Activated effector memory CD4-positive, alpha-beta T cell treated with Interleukin-2 at 50 U/mL for 16 hours (primary cell): ENCODE results near the gene AFF3.
"Not testable (repeated sequence)": the region's sequence is repeated elsewhere in the genome, so short reads cannot be mapped to it uniquely, and the experiment has no call there.

Experiments used
- DNase-seq: peaks from one replicate; pipeline ENCODE4 v3.0.0-alpha.2; 2020

AFF3 gene

DNA sequence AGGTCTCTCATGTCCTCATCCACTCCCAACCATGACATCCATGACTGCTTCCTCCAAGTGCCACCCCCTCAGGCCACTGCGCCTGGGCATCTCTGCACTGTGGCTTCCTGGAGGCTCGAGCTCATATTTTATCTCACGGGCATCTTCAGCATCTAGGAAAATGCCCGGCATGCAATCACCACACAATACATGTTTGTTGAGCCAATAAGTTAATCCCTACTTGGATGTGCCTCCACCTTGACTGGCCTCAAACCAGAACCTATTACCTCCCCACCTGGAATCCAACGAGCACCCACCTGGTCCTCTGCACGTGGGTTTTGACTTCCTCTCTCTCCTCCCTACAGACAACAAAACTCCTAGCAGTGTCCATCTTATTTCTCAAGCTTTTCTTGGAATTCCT is 453.7 kb downstream of the AFF3 start:
- no peak for DNase-seq

DNA sequence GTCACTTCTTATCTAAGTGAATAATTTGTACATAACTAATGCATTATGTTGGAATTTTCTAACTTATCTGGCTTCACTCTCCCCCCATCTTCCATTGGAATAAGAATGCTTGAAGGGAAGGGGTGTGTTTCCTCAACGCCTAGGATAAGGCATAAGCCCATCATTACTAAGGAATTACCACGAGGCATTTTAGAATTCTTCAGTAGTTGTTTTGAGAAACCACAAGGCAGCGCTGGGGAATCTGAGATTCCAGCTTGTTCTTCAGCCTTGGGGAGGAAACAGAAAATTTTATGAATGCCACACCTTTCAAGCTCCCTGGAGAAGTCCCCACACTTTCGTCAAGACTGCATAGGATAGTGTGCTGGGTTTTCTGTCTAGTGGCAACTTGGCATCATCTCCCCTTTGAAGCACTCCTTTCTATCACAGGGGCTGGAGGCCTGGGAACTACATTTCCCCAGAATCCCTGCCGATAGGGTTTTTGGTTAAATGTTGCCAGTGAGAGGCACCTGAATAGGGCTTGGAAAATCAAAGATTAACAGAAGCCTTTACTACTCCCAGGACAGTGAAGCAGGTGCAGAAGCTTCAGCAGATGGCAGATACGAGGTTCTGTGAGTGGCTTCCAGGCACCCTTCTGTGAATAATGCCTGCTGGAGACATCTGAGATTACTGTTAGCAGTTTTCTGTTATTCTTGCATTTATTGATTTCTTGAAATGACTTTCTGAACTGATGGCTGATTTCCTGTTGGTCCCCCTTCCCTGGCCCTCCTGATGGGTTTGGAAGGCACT is 459.9 kb downstream of the AFF3 start:
- DNase-seq, result no peak

DNA sequence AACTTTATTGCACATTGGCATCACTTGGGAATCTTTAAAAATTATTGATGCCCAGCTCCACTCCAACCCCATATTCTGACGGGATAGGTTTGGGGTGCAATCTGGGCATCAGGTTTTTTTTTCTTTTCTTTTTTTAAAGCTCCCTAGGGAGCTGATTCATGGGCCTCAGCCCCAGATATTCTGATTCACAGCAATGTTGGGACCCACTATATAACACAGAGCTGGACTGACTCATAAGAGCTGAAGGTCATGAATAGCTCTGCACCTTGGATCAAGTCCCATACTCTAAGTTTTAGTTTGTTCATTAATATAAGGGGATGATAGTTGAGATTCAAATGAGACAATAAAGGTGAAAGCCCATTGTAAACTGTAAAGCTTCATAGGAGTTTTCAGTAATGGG is 461.4 kb downstream of the AFF3 start:
- DNase-seq, result no peak

DNA sequence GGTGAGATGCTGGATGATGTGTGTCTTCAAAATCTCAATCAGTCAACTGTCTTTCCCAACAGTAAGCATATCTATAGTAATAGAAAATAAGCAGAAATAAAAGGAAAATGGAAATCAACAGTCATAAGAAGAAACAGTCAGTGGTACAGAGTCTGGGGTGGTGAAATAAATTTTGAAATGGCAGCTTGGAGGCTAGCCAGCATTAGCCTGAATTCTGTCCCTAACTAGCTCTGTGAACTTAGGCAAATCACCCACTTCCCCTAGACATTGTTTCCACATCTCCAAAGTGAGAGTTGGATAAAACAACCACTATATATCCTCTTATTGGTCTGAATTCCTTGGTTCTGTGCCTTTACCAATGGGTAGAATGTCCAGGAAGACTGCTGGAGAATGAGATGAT is 462.9 kb downstream of the AFF3 start:
- DNase-seq, result no peak

GRCh38 chr2:99678625-99679024 is 463.8 kb downstream of the AFF3 start:
- no peak for DNase-seq

DNA sequence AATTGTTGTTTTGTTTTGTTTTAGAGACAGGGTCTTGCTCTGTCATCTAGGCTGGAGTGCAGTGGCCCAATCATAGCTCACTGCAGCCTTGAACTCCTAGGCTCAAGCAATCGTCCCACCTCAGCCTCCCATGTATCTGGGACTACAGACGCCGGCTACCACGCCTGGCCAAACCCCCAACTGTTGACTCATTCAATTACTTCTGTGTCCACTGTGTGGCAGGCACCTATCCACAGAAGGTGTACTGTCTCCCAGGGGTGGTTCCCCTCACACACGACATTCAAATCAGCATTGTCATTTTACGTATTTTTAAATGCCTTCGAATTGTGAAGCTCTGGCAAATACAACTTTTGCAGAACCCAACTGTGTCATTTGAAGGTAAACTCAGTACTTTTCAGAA is 464.6 kb downstream of the AFF3 start:
- DNase-seq, result no peak

DNA sequence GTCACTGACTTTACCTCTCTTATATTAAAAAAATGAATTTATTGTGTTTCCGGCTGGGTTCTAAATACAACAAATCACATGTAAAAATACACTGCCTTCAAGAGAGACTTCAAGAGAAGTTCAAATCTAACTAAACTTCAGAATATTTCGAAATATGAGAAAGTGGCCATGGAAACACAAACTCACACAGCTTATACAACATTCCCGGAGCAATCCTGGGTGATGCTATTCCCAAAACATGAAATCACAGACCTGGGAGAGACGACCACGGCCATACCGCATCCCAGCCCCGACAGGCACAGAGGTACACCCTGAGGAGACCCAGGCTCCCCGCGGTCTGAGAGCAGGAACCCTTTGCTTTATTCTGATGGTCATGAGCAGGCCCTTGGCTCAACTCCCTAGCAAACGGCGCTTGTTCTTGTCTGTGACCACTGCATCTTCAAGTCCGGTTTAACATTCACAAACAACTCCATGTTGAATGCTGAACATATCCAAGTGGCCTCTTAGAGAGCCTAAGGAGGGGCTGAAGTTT is 467.2 kb downstream of the AFF3 start:
- no peak for DNase-seq

GRCh38 chr2:99674090-99674489 is 468.3 kb downstream of the AFF3 start:
- no peak for DNase-seq

GRCh38 chr2:99672766-99673350 is 469.5 kb downstream of the AFF3 start:
- DNase-seq, result no peak

GRCh38 chr2:99670768-99671734 is 471.3 kb downstream of the AFF3 start:
- DNase-seq, result no peak

DNA sequence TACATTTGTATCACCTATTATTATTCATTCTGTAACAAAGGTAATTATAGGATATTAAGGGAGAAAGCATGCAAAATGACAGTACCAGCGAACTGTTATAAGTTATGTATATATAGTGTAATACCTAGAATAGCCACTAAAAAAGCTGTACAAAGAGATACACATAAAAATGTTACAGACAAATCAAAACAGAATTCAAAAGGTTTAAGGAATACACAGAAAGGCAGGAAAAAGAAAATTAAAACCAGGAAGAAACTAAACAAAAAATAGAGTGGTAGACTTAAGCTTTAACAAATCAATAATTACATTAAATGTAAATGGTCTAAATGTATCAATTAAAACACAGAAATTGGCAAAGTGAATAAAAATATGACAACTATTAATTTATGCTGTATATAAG is 476.1 kb downstream of the AFF3 start:
- no peak for DNase-seq

- no peak for DNase-seq
Measured at GRCh38 chr2:99663641-99664040, 478.7 kb downstream of the AFF3 start.

DNA sequence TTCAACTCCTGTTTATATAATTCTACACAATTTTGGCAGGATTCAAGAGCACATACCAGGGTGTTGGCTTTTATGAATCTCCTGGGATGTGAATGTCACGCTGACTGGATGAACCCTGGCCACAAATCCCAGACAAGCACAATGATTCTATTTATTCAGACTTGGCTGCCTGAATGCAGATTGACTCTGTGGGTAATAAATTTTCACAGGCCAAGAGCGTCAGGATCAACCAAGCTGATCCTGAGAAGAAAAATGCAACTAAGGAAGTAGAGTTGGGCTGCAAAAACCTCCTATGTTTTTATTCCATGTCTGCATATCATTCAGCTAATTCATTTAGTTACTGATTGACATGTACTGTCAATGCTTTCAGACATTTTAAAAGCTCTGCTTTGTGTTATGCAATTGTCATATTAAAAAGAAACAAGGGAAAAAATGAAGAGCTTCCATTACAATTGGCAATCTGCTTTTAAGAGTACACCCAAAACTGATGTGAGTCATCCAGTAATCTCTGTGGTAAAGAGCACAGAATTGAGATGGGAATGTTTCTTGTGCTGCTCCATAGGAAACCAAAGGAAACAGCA is 479.5 kb downstream of the AFF3 start:
- DNase-seq, result no peak

- not testable (repeated sequence) for DNase-seq
Measured at GRCh38 chr2:99661761-99662160, 480.6 kb downstream of the AFF3 start.

DNA sequence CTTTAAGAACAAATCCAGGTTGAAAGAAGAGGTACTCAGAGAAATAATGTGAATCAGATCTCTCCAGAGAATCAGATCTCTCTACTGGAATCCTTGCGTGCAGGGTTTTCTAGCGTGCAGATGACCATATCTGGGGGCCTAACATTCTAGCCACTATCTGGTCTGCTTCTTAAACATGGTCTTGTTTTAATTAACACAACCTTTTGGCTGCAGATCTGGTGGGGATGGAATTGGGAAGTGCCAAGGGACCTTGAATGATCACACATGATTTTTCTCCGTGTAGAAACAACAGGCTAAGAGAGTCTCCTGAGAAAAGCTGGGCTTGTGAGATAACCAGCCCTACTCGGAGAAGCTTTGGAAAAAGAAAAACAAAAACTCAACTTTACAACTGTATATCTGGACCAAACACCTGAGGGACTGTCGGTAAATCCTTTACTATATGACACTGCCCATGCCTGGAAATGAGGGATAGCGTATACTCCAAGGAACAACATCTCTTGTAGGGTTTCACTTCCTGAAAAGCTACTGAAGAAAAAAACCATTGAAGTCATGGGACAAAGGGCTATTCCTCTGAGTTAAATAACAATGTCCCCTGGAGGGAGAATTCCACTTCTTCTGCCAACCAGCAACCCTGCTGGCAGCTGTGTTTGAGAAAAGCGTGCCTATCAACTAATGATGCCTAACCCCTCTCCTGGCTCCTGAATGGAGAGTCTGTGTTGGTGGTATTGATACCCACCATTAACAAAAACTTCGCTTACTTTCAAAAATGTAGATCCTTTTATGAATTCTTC is 481.6 kb downstream of the AFF3 start:
- DNase-seq, result no peak

DNA sequence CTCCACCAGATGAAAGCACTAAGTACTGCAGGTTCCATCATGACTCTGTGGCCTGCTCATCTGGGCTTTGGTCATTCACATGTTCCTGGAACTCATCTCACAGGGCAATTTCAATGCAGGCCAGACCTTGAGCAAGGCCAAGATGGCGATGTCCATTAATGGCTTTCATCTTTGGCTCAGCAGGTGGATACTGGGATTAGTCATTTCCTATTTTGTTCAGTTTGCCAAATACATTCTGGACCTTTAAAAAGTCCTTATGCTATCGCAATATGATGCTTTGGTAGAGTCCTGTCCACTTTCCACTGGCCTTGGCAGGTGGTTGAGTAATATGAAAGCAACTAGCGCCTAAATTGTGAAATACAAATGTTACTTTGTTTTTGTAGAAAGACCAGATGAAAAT is 482.5 kb downstream of the AFF3 start:
- DNase-seq, result no peak

GRCh38 chr2:99657691-99658258 is 484.6 kb downstream of the AFF3 start:
- DNase-seq, result no peak

DNA sequence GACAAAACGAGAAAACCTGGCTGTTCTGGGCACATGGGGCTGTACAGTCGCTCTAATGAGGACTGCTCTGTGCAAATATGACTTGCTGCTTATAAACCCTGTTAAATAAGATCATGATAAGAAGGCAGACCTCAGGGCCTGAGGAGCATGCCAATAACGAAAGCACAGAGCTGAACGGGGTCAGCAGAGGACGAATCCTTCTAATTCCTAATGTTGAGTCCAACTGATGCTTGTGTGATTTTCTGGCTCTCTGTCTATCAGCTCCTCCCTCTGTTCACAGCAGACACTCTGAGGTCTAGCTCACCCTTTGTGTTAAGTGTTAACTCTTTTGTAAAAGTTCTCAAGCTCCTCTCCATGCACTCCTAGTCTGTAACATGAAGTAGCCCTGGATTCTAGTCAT is 485.4 kb downstream of the AFF3 start:
- no peak for DNase-seq

DNA sequence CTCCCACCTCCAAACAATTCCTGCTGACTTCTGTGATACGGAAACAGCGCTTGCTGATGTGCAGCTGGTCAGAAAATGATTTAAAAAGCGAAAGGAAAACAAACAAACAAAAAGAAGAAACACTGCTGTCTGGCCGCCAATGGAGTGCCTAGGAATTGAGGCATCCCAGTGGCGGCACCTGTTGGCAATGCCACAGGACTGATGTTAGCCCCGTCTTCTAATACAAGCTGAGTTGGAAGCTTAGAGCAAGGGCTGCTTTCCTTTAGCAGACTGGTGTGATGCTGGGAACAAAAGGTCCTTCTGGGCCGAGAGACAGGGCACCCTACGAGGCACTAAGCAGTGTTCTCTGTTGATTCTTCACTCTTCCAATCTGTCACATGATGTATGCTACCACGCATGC is 489.0 kb downstream of the AFF3 start:
- no peak for DNase-seq

DNA sequence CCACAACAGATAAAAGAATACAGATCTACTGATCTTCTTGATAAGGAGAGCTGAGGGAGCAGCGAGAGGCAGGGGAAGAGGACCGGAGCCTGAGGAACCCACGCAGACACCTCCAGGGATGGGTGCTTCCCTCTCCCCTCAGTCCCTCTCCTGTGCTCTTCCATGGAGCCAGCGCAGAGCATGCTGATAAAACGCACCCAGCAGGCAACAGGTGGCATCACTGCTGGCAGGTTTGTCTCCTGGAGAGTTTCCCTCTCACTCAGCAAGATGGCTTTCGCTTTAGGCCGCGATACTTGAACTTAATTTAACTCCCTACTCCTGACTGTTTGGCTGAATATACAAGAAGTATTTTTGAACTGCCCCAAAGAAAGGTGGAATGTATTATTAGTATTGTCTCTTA is 489.5 kb downstream of the AFF3 start:
- DNase-seq, result no peak

GRCh38 chr2:99651930-99652670 is 490.3 kb downstream of the AFF3 start:
- no peak for DNase-seq
